GM21367 (cell line): Measurements from ENCODE around the gene NFATC2.

Source experiments
- ATAC-seq: cut with Tn5 transposase; IDR thresholded peaks from one replicate; pipeline ENCODE4 v1.9.1; 2021; ENCODE audit not compliant: unreplicated experiment

The NFATC2 gene

GRCh38 chr20:51457533-51457932 lies 85.0 kb downstream of the NFATC2 start:
- no peak for ATAC-seq

- no peak for ATAC-seq
Observed at GRCh38 chr20:51456511-51457509, 85.7 kb downstream of the NFATC2 start.

GRCh38 chr20:51454250-51454865 lies 88.2 kb downstream of the NFATC2 start:
- no peak for ATAC-seq

- no peak for ATAC-seq
Observed at GRCh38 chr20:51452734-51453365, 89.7 kb downstream of the NFATC2 start.

GRCh38 chr20:51452091-51452613 lies 90.4 kb downstream of the NFATC2 start:
- no peak for ATAC-seq

GRCh38 chr20:51451484-51451883 lies 91.0 kb downstream of the NFATC2 start:
- no peak for ATAC-seq

- ATAC-seq, result no peak
Observed at GRCh38 chr20:51450984-51451383, 91.5 kb downstream of the NFATC2 start.

- no peak for ATAC-seq
Observed at GRCh38 chr20:51450221-51450712, 92.3 kb downstream of the NFATC2 start.

GRCh38 chr20:51449498-51450220 lies 92.9 kb downstream of the NFATC2 start:
- no peak for ATAC-seq

- ATAC-seq, result no peak
Observed at GRCh38 chr20:51447765-51448148, 94.8 kb downstream of the NFATC2 start.

GRCh38 chr20:51447097-51447764 lies 95.3 kb downstream of the NFATC2 start:
- no peak for ATAC-seq

- ATAC-seq, result no peak
Observed at GRCh38 chr20:51446656-51447055, 95.9 kb downstream of the NFATC2 start.

GRCh38 chr20:51446230-51446629 lies 96.3 kb downstream of the NFATC2 start:
- no peak for ATAC-seq

- ATAC-seq, result no peak
Observed at GRCh38 chr20:51445591-51445990, 96.9 kb downstream of the NFATC2 start.

- no peak for ATAC-seq
Observed at GRCh38 chr20:51444922-51445438, 97.5 kb downstream of the NFATC2 start.

GRCh38 chr20:51444467-51444866 lies 98.1 kb downstream of the NFATC2 start:
- ATAC-seq, result no peak

- no peak for ATAC-seq
Observed at GRCh38 chr20:51442602-51443001, 99.9 kb downstream of the NFATC2 start.

- ATAC-seq, result no peak
Observed at GRCh38 chr20:51440589-51440988, 101.9 kb downstream of the NFATC2 start.

- ATAC-seq, result no peak
Observed at GRCh38 chr20:51439160-51439689, 103.3 kb downstream of the NFATC2 start.

GRCh38 chr20:51438136-51438535 lies 104.4 kb downstream of the NFATC2 start:
- ATAC-seq, result no peak
